Nephron (organoid): Measurements from ENCODE around the gene RUVBL1.
A peak's percentile ranks its signal among the peaks of the same experiment; 100 is the strongest.

Experiments
- H3K27ac Mint-ChIP-seq, 3 experiments: 2 replicates each; pipeline ENCODE4 v1.8.0; 2020; ENCODE audit warnings: mixed read lengths in 3 of 3, mild to moderate bottlenecking in 2 of 3, moderate library complexity in 1 of 3
- H3K27me3 Mint-ChIP-seq: 2 replicates; pipeline ENCODE4 v1.8.0; 2021; ENCODE audit warnings: low read depth, mild to moderate bottlenecking, moderate library complexity, mixed read lengths
- H3K36me3 Mint-ChIP-seq: 2 replicates; pipeline ENCODE4 v1.8.0; 2020; ENCODE audit warnings: low read depth, mixed read lengths
- H3K4me1 Mint-ChIP-seq: 2 replicates; pipeline ENCODE4 v1.8.0; 2020; ENCODE audit warnings: mixed read lengths
- H3K4me3 Mint-ChIP-seq, 3 experiments: 2 replicates each; pipeline ENCODE4 v1.8.0; 2020; ENCODE audit warnings: mild to moderate bottlenecking in 3 of 3, mixed read lengths in 3 of 3, moderate library complexity in 2 of 3
- H3K9me3 Mint-ChIP-seq: 2 replicates; pipeline ENCODE4 v1.8.0; 2020; ENCODE audit warnings: mixed read lengths
- CTCF ChIP-seq, 3 experiments: fragments of 200-600 bp; sonication (generic); IDR thresholded peaks; one replicate each; pipeline ENCODE4 v1.5.0; 2021; ENCODE audit warnings: antibody characterized with exemption in 3 of 3; ENCODE audit not compliant: unreplicated experiment in 3 of 3

Gene RUVBL1

GRCh38 chr3:128098234-128098633 lies 25.4 kb downstream of the RUVBL1 start:
- Mint-ChIP-seq H3K36me3 (peaks cover 74% of the 10 kb centered on the region), H3K4me1 (peaks cover 5% of the 10 kb centered on the region), H3K9me3 (no peaks in the 10 kb centered on the region), H3K27me3 (no peaks in the 10 kb centered on the region), H3K27ac (peak overlapping the region in 1 of 3 experiments; percentile 93), H3K4me3 (no peak overlapping the region)
- TF ChIP-seq CTCF (IDR thresholded peaks at IDR 0.05; ENCODE audit: unreplicated experiment in 3 of 3), result no peak

- Mint-ChIP-seq H3K27me3 (no peaks in the 10 kb centered on the region), H3K4me1 (peaks cover 5% of the 10 kb centered on the region), H3K9me3 (no peaks in the 10 kb centered on the region), H3K4me3 (no peak overlapping the region), H3K36me3 (peaks cover 47% of the 10 kb centered on the region), H3K27ac (peak overlapping the region in 2 of 3 experiments; percentile 23 to 59)
- peak; percentile 69 to 77 (median 71) for TF ChIP-seq CTCF (IDR thresholded peaks at IDR 0.05; ENCODE audit: unreplicated experiment in 3 of 3)
These were observed 28.3 kb downstream of the RUVBL1 start for GRCh38 chr3:128095222-128095703.

GRCh38 chr3:128094295-128095151 lies 29.1 kb downstream of the RUVBL1 start:
- H3K9me3 Mint-ChIP-seq, result no peaks in the 10 kb centered on the region
- H3K27me3 Mint-ChIP-seq, result no peaks in the 10 kb centered on the region
- peak overlapping the region in 1 of 3 experiments; percentile 59 for H3K27ac Mint-ChIP-seq
- H3K4me1 Mint-ChIP-seq, result peaks cover 5% of the 10 kb centered on the region
- TF ChIP-seq CTCF (IDR thresholded peaks at IDR 0.05; ENCODE audit: unreplicated experiment in 3 of 3), result no peak
- peaks cover 40% of the 10 kb centered on the region for H3K36me3 Mint-ChIP-seq
- no peak overlapping the region for H3K4me3 Mint-ChIP-seq

- Mint-ChIP-seq H3K4me3 (no peak overlapping the region), H3K36me3 (peaks cover 27% of the 10 kb centered on the region), H3K9me3 (no peaks in the 10 kb centered on the region), H3K27ac (no peak overlapping the region), H3K4me1 (peaks cover 5% of the 10 kb centered on the region), H3K27me3 (no peaks in the 10 kb centered on the region)
- no peak for TF ChIP-seq CTCF (IDR thresholded peaks at IDR 0.05; ENCODE audit: unreplicated experiment in 3 of 3)
These were observed 32.0 kb downstream of the RUVBL1 start for GRCh38 chr3:128091586-128091985.

- no peaks in the 10 kb centered on the region for H3K27me3 Mint-ChIP-seq
- H3K27ac Mint-ChIP-seq, result no peak overlapping the region
- H3K4me1 Mint-ChIP-seq, result peaks cover 5% of the 10 kb centered on the region
- no peaks in the 10 kb centered on the region for H3K9me3 Mint-ChIP-seq
- no peak for TF ChIP-seq CTCF (IDR thresholded peaks at IDR 0.05; ENCODE audit: unreplicated experiment in 3 of 3)
- no peak overlapping the region for H3K4me3 Mint-ChIP-seq
- H3K36me3 Mint-ChIP-seq, result peaks cover 29% of the 10 kb centered on the region
These were observed 34.5 kb downstream of the RUVBL1 start for GRCh38 chr3:128089135-128089534.

GRCh38 chr3:128084675-128085021 lies 39.0 kb downstream of the RUVBL1 start:
- peak overlapping the region in 2 of 3 experiments; percentile 2 to 80 for H3K27ac Mint-ChIP-seq
- H3K27me3 Mint-ChIP-seq, result peaks cover 7% of the 10 kb centered on the region
- no peaks in the 10 kb centered on the region for H3K9me3 Mint-ChIP-seq
- peaks cover 7% of the 10 kb centered on the region for H3K4me1 Mint-ChIP-seq
- H3K36me3 Mint-ChIP-seq, result peaks cover 59% of the 10 kb centered on the region
- no peak for TF ChIP-seq CTCF (IDR thresholded peaks at IDR 0.05; ENCODE audit: unreplicated experiment in 3 of 3)
- H3K4me3 Mint-ChIP-seq, result no peak overlapping the region
